GM19452 (cell line): ENCODE measurements around the gene ADAMTS7.
"Not testable (repeated sequence)": the region's sequence is repeated elsewhere in the genome, so short reads cannot be mapped to it uniquely, and the experiment has no call there.

Source experiments
- ATAC-seq: cut with Tn5 transposase; IDR thresholded peaks from one replicate; pipeline ENCODE4 v1.9.1; 2021; ENCODE audit not compliant: unreplicated experiment

Gene ADAMTS7

GRCh38 chr15:78730955-78731354 is 80.3 kb downstream of the ADAMTS7 start:
- ATAC-seq: no peak

GRCh38 chr15:78728427-78728826 is 82.8 kb downstream of the ADAMTS7 start:
- not testable (repeated sequence) for ATAC-seq

GRCh38 chr15:78727561-78727960 is 83.7 kb downstream of the ADAMTS7 start:
- ATAC-seq: no peak

- ATAC-seq: no peak
Measured at GRCh38 chr15:78726870-78727551, 84.3 kb downstream of the ADAMTS7 start.

GRCh38 chr15:78719819-78720450 is 91.3 kb downstream of the ADAMTS7 start:
- ATAC-seq: not testable (repeated sequence)

GRCh38 chr15:78718837-78719236 is 92.4 kb downstream of the ADAMTS7 start:
- ATAC-seq: no peak

GRCh38 chr15:78717956-78718656 is 93.2 kb downstream of the ADAMTS7 start:
- ATAC-seq: no peak

GRCh38 chr15:78716651-78717050 is 94.6 kb downstream of the ADAMTS7 start:
- no peak for ATAC-seq

- ATAC-seq: no peak
Measured at GRCh38 chr15:78715930-78716329, 95.3 kb downstream of the ADAMTS7 start.

- ATAC-seq: no peak
Measured at GRCh38 chr15:78715434-78715833, 95.8 kb downstream of the ADAMTS7 start.

- no peak for ATAC-seq
Measured at GRCh38 chr15:78714890-78715289, 96.4 kb downstream of the ADAMTS7 start.

- no peak for ATAC-seq
Measured at GRCh38 chr15:78712797-78713515, 98.3 kb downstream of the ADAMTS7 start.

GRCh38 chr15:78711638-78712037 is 99.6 kb downstream of the ADAMTS7 start:
- no peak for ATAC-seq

GRCh38 chr15:78709263-78709882 is 101.9 kb downstream of the ADAMTS7 start:
- no peak for ATAC-seq
